ENCODE results near the gene NFYC.

DNA sequence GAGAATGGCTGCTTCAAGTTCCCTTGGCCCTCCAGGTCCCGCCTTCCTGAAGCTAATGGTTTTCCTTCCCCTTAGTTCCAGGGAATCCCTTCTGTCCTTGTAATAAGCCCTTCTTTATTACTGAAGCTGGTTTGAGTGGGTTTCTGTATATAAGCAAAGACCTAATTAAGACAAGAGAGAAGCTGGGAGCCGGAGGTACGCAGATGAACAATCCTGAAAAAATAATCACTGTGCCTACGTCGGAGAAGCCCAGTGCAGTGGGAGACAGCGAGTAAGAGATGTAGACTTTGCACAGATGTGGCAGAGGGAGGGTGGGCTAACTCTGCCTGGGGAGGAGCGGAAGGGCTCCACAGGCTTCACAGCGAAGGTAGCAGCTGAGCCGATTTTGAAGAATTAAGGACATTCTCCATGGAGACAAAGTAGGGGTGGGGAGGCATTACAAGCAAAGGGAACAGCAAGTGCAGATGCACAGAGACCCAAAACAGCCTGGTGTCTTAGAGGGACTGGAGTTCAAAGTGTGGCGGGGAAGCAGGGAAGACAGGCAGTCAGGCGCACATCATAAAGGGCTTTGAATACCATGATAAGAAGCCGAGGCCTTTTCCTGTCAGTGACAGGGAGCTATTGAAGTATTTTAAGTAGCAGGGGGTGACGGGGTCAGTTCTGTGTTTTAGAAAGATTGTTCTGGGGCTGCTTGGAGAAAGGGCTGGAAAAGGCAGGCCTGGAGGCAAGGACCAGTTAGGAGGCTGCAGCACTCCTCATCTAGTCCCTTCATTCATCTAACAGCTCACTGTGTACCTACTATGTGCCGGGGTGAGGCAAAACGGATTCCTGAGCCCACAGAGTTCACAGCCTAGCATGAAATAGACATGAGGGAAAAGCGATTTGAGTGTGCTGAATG is 32.5 kb upstream of the NFYC start:
- TF ChIP-seq, protein P1, sequence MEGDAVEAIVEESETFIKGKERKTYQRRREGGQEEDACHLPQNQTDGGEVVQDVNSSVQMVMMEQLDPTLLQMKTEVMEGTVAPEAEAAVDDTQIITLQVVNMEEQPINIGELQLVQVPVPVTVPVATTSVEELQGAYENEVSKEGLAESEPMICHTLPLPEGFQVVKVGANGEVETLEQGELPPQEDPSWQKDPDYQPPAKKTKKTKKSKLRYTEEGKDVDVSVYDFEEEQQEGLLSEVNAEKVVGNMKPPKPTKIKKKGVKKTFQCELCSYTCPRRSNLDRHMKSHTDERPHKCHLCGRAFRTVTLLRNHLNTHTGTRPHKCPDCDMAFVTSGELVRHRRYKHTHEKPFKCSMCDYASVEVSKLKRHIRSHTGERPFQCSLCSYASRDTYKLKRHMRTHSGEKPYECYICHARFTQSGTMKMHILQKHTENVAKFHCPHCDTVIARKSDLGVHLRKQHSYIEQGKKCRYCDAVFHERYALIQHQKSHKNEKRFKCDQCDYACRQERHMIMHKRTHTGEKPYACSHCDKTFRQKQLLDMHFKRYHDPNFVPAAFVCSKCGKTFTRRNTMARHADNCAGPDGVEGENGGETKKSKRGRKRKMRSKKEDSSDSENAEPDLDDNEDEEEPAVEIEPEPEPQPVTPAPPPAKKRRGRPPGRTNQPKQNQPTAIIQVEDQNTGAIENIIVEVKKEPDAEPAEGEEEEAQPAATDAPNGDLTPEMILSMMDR (IDR thresholded peaks at IDR 0.05; ENCODE audit: insufficient read depth, low read depth, low read length), result no peak
- no peak for TF ChIP-seq EZH2 (IDR thresholded peaks at IDR 0.05; ENCODE audit: insufficient read depth, low read length)

Data from astrocyte (in vitro differentiated cells and primary cell).